Measurements from ENCODE around the gene SH2B2. TPM values are rescaled to one million over a fixed set of nuclear protein-coding genes. Genes with fewer than 3 reads are reported as not detected.

The SH2B2 gene
- total and polyA plus RNA-seq, 2 experiments from 2014 or later: 5.6 to 21.9 TPM

GRCh38 chr7:102291056-102291915 lies 4.6 kb downstream of the SH2B2 start (continued):
- TF ChIP-seq ZNF462 (CRISPR knock-in tag; IDR thresholded peaks at IDR 0.05) (no peak), STAT1 (IDR thresholded peaks at IDR 0.05; ENCODE audit: unreplicated experiment) (no peak), ZNF331 (CRISPR knock-in tag; IDR thresholded peaks at IDR 0.05; ENCODE audit: low read depth) (no peak), POLR2AphosphoS5 (IDR thresholded peaks at IDR 0.05; ENCODE audit: low read depth) (no peak), ZNF114 (CRISPR knock-in tag; IDR thresholded peaks at IDR 0.05) (no peak), ETS1 (IDR thresholded peaks at IDR 0.05) (no peak), EZH2 (IDR thresholded peaks at IDR 0.05; ENCODE audit: low read depth, unreplicated experiment) (no peak), REST (IDR thresholded peaks at IDR 0.05; ENCODE audit: unreplicated experiment) (no peak)

All from GM23338 (cell line).